Measurements from ENCODE around the gene TOX3. TPM values are rescaled to one million over a fixed set of nuclear protein-coding genes. Genes with fewer than 3 reads are reported as not detected.

TOX3 gene
- total RNA-seq, 3 donors from 2014 or later (not counting 1 experiment from before 2014, with no cell fraction given): not detected

GRCh38 chr16:52418201-52418600, 128.7 kb downstream of the TOX3 start:
- Histone ChIP-seq H3K4me3 (ENCODE audit: low read length) (no peak overlapping the region), H3K9me3 (ENCODE audit: control insufficient read depth, insufficient read depth, low read length) (no peaks in the 10 kb centered on the region), H3K27me3 (ENCODE audit: control insufficient read depth, insufficient read depth, low read length) (no peaks in the 10 kb centered on the region), H3K27ac (ENCODE audit: low read length) (no peak overlapping the region), H3K4me1 (ENCODE audit: control insufficient read depth, insufficient read depth, low read length) (no peaks in the 10 kb centered on the region), H3K36me3 (ENCODE audit: control insufficient read depth, insufficient read depth, low read length) (no peaks in the 10 kb centered on the region)
- TF ChIP-seq CTCF (IDR thresholded peaks at IDR 0.05): no peak
- DNase-seq: no peak
- no peaks in the 10 kb centered on the region for H3K4me1 Mint-ChIP-seq
- no peak for ATAC-seq
- no peaks in the 10 kb centered on the region for H3K27me3 Mint-ChIP-seq (ENCODE audit: low read depth in 2 of 2)
- H3K9me3 Mint-ChIP-seq: peaks cover 9 to 12% of the 10 kb centered on the region in 2 donors
- intact Hi-C loops (cut with micrococcal nuclease): no loop called here
- no peak overlapping the region for H3K4me3 Mint-ChIP-seq
- no peak overlapping the region for H3K27ac Mint-ChIP-seq
- no peaks in the 10 kb centered on the region for H3K36me3 Mint-ChIP-seq
- WGBS (ENCODE audit: insufficient coverage): 85% methylated on average over 3 of the region's 3 CpGs

- H3K36me3 Mint-ChIP-seq: no peaks in the 10 kb centered on the region
- no peak overlapping the region for H3K4me3 Mint-ChIP-seq
- no peak for DNase-seq
- ATAC-seq: no peak
- Histone ChIP-seq H3K36me3 (ENCODE audit: control insufficient read depth, insufficient read depth, low read length) (no peaks in the 10 kb centered on the region), H3K9me3 (ENCODE audit: control insufficient read depth, insufficient read depth, low read length) (no peaks in the 10 kb centered on the region), H3K4me1 (ENCODE audit: control insufficient read depth, insufficient read depth, low read length) (no peaks in the 10 kb centered on the region), H3K27ac (ENCODE audit: low read length) (no peak overlapping the region), H3K27me3 (ENCODE audit: control insufficient read depth, insufficient read depth, low read length) (no peaks in the 10 kb centered on the region), H3K4me3 (ENCODE audit: low read length) (no peak overlapping the region)
- no peaks in the 10 kb centered on the region for H3K27me3 Mint-ChIP-seq (ENCODE audit: low read depth in 2 of 2)
- no peak for TF ChIP-seq CTCF (IDR thresholded peaks at IDR 0.05)
- H3K4me1 Mint-ChIP-seq: no peaks in the 10 kb centered on the region
- intact Hi-C loops (cut with micrococcal nuclease): no loop called here
- H3K27ac Mint-ChIP-seq: no peak overlapping the region
- no CpG with 5 or more reads among the region's 1 CpG for WGBS (ENCODE audit: insufficient coverage)
- H3K9me3 Mint-ChIP-seq: peaks cover 9 to 12% of the 10 kb centered on the region in 2 donors
Measured at GRCh38 chr16:52416888-52417287, 130.1 kb downstream of the TOX3 start.

- H3K4me3 ChIP-seq (ENCODE audit: low read length): no peak overlapping the region
- H3K27me3 ChIP-seq (ENCODE audit: control insufficient read depth, insufficient read depth, low read length): no peaks in the 10 kb centered on the region
- no peaks in the 10 kb centered on the region for H3K4me1 ChIP-seq (ENCODE audit: control insufficient read depth, insufficient read depth, low read length)
- H3K36me3 Mint-ChIP-seq: no peaks in the 10 kb centered on the region
- H3K36me3 ChIP-seq (ENCODE audit: control insufficient read depth, insufficient read depth, low read length): no peaks in the 10 kb centered on the region
- intact Hi-C loops (cut with micrococcal nuclease): no loop called here
- H3K4me1 Mint-ChIP-seq: no peaks in the 10 kb centered on the region
- no peak overlapping the region for H3K27ac ChIP-seq (ENCODE audit: low read length)
- 48% methylated on average over 2 of the region's 3 CpGs for WGBS (ENCODE audit: insufficient coverage)
- no peak for TF ChIP-seq CTCF (IDR thresholded peaks at IDR 0.05)
- H3K9me3 ChIP-seq (ENCODE audit: control insufficient read depth, insufficient read depth, low read length): no peaks in the 10 kb centered on the region
- peaks cover 3 to 5% of the 10 kb centered on the region in 2 donors for H3K9me3 Mint-ChIP-seq
- no peak overlapping the region for H3K4me3 Mint-ChIP-seq
- no peak overlapping the region for H3K27ac Mint-ChIP-seq
- ATAC-seq (no peak), DNase-seq (no peak)
- H3K27me3 Mint-ChIP-seq (ENCODE audit: low read depth in 2 of 2): no peaks in the 10 kb centered on the region
Measured at GRCh38 chr16:52411011-52411410, 135.9 kb downstream of the TOX3 start.

- Mint-ChIP-seq H3K4me3 (no peak overlapping the region), H3K27ac (no peak overlapping the region), H3K9me3 (peaks cover 0 to 2% of the 10 kb centered on the region in 2 donors), H3K36me3 (no peaks in the 10 kb centered on the region), H3K27me3 (ENCODE audit: low read depth in 2 of 2) (no peaks in the 10 kb centered on the region), H3K4me1 (no peaks in the 10 kb centered on the region)
- H3K36me3 ChIP-seq (ENCODE audit: control insufficient read depth, insufficient read depth, low read length): no peaks in the 10 kb centered on the region
- no peak overlapping the region for H3K27ac ChIP-seq (ENCODE audit: low read length)
- H3K4me1 ChIP-seq (ENCODE audit: control insufficient read depth, insufficient read depth, low read length): no peaks in the 10 kb centered on the region
- 97% methylated on average over 1 of the region's 1 CpG for WGBS (ENCODE audit: insufficient coverage)
- DNase-seq (no peak), ATAC-seq (no peak)
- no peaks in the 10 kb centered on the region for H3K9me3 ChIP-seq (ENCODE audit: control insufficient read depth, insufficient read depth, low read length)
- TF ChIP-seq CTCF (IDR thresholded peaks at IDR 0.05): no peak
- no peaks in the 10 kb centered on the region for H3K27me3 ChIP-seq (ENCODE audit: control insufficient read depth, insufficient read depth, low read length)
- H3K4me3 ChIP-seq (ENCODE audit: low read length): no peak overlapping the region
- intact Hi-C loops (cut with micrococcal nuclease): no loop called here
Measured at GRCh38 chr16:52408191-52408845, 138.6 kb downstream of the TOX3 start.

Data from natural killer cell (primary cell).